HCT116 (cell line): ENCODE data around the gene ABCC8. TPM values are rescaled to one million over a fixed set of nuclear protein-coding genes. Genes with fewer than 3 reads are reported as not detected.

ENCODE experiments used
- ATAC-seq: fragments of 200-7000 bp; cut with Tn5 transposase; 2 replicates; pipeline ENCODE4 v1.9.1; 2020; ENCODE audit warnings: mild to moderate bottlenecking, moderate library complexity
- BruUV-seq: library from RNA; stranded (reverse); fragments of 400-500 nt; replicated peaks from 2 replicates; lab custom pipeline; 2021; lab: Mats Ljungman, UMichigan
- CTCF ChIA-PET: fragments of 300-600 bp; sonication (Branson Sonifier 250); formaldehyde crosslinking; loops from one replicate; lab custom pipeline; 2021; ENCODE audit warnings: antibody characterized with exemption; lab: Charles Lee
- POLR2A ChIA-PET: fragments of 300-600, 350-600 bp; sonication (Branson Sonifier 250); formaldehyde crosslinking; loops from one replicate; lab custom pipeline; 2021; ENCODE audit warnings: antibody characterized with exemption; lab: Charles Lee
- RAD21 ChIA-PET, 2 experiments: fragments of 300-600 bp; sonication (Branson Sonifier 250); formaldehyde crosslinking; loops; one replicate each; lab custom pipeline; 2023; ENCODE audit warnings: low total read pairs in 2 of 2; ENCODE audit not compliant: uncharacterized antibody in 2 of 2, unreplicated experiment in 2 of 2, low non-redundant PET in 1 of 2; lab: Charles Lee
- DNase-seq: peaks from one replicate; pipeline ENCODE4 v3.0.0-alpha.2; 2010; ENCODE audit warnings: low read depth, low spot score
- H2AFZ ChIP-seq: fragments of 200-600 bp; shearing (Covaris generic), sonication (generic); 2 replicates; pipeline ENCODE4 v1.6.1; 2017; ENCODE audit warnings: low read depth, mixed run types, mixed read lengths, antibody characterized with exemption, low read length; ENCODE audit not compliant: poor library complexity, severe bottlenecking
- H3K27ac ChIP-seq: 2 replicates; pipeline ENCODE4 v1.5.1; 2012; ENCODE audit warnings: low read depth, low read length
- H3K27me3 ChIP-seq: fragments of 200-600 bp; sonication (generic); 2 replicates; pipeline ENCODE4 v1.6.1; 2016; ENCODE audit warnings: mixed run types, low read length, mixed read lengths; ENCODE audit not compliant: insufficient read depth
- H3K36me3 ChIP-seq, 2 experiments: fragments of 200-500 bp in 1 of 2; fragments of 200-600 bp in 1 of 2; sonication (Bioruptor generic) in 1 of 2; sonication (generic) in 1 of 2; 2 replicates each; pipeline versions ENCODE4 v1.5.1 to v1.6.1; 2014 to 2016; ENCODE audit warnings: low read length in 2 of 2, inconsistent platforms in 1 of 2, mixed read lengths in 1 of 2, mixed run types in 1 of 2; ENCODE audit not compliant: insufficient read depth in 2 of 2, control insufficient read depth in 1 of 2
- H3K4me1 ChIP-seq, 2 experiments: fragments of 200-600 bp in 1 of 2; sonication (generic) in 1 of 2; 2 replicates each; pipeline versions ENCODE4 v1.5.1 to v1.6.1; 2012 to 2017; ENCODE audit warnings: low read length in 2 of 2, inconsistent platforms in 1 of 2, mild to moderate bottlenecking in 1 of 2, mixed read lengths in 1 of 2, mixed run types in 1 of 2, moderate library complexity in 1 of 2; ENCODE audit not compliant: insufficient read depth in 2 of 2, control insufficient read depth in 1 of 2
- H3K4me2 ChIP-seq: fragments of 200-600 bp; sonication (generic); 2 replicates; pipeline ENCODE4 v1.6.1; 2017; ENCODE audit warnings: mixed run types, low read length, mixed read lengths
- H3K4me3 ChIP-seq, 2 experiments: fragments of 200-600 bp in 1 of 2; sonication (generic) in 1 of 2; replicated peaks in 1 of 2; 2 replicates each; pipeline ENCODE4 v1.5.1; 2011 to 2016; ENCODE audit warnings: low read length in 2 of 2, control low read depth in 1 of 2, low read depth in 1 of 2, mild to moderate bottlenecking in 1 of 2, mixed read lengths in 1 of 2, mixed run types in 1 of 2
- H3K79me2 ChIP-seq: fragments of 200-600 bp; sonication (generic); 2 replicates; pipeline ENCODE4 v1.6.1; 2017; ENCODE audit warnings: mild to moderate bottlenecking, mixed run types, low read length, moderate library complexity, mixed read lengths; ENCODE audit not compliant: insufficient read depth
- H3K9ac ChIP-seq: fragments of 200-600 bp; sonication (generic); 2 replicates; pipeline ENCODE4 v1.6.1; 2016; ENCODE audit warnings: low read length, mixed read lengths
- H3K9me2 ChIP-seq: fragments of 200-600 bp; sonication (generic), shearing (Covaris generic); 2 replicates; pipeline ENCODE4 v1.6.1; 2017; ENCODE audit warnings: mixed run types, mild to moderate bottlenecking, moderate library complexity; ENCODE audit not compliant: insufficient read depth
- H3K9me3 ChIP-seq, 2 experiments: fragments of 200-500 bp in 1 of 2; fragments of 200-600 bp in 1 of 2; sonication (Bioruptor generic) in 1 of 2; sonication (generic) in 1 of 2; 2 replicates each; pipeline ENCODE4 v1.6.1; 2014 to 2017; ENCODE audit warnings: low read length in 2 of 2, mixed read lengths in 2 of 2, inconsistent platforms in 1 of 2, low read depth in 1 of 2, mild to moderate bottlenecking in 1 of 2, mixed run types in 1 of 2, moderate library complexity in 1 of 2; ENCODE audit not compliant: control insufficient read depth in 1 of 2, insufficient read depth in 1 of 2
- H4K20me1 ChIP-seq: fragments of 200-600 bp; sonication (generic), shearing (Covaris generic); 2 replicates; pipeline ENCODE4 v1.6.1; 2017; ENCODE audit warnings: mixed run types, mild to moderate bottlenecking, moderate library complexity; ENCODE audit not compliant: insufficient read depth
- ATF3 ChIP-seq: IDR thresholded peaks from 2 replicates; pipeline ENCODE4 v1.6.1; 2012
- CEBPB ChIP-seq: IDR thresholded peaks from 2 replicates; pipeline ENCODE4 v1.6.1; 2012; ENCODE audit warnings: low read depth
- CTCF ChIP-seq, 3 experiments: fragments of 200-600 bp in 1 of 3; sonication (generic) in 1 of 3; IDR thresholded peaks in 2 of 3; conservative IDR thresholded peaks in 1 of 3; 2 replicates each; pipeline ENCODE4 v1.5.1; 2012 to 2017; ENCODE audit warnings: low read depth in 2 of 3, low read length in 2 of 3, antibody characterized with exemption in 1 of 3, borderline replicate concordance in 1 of 3, control low read depth in 1 of 3, mild to moderate bottlenecking in 1 of 3, mixed read lengths in 1 of 3, mixed run types in 1 of 3, moderate library complexity in 1 of 3; ENCODE audit not compliant: insufficient read depth in 1 of 3
- EZH2 ChIP-seq: fragments of 200-600 bp; sonication (generic); IDR thresholded peaks from 2 replicates; pipeline ENCODE4 v1.6.1; 2017; ENCODE audit warnings: antibody characterized with exemption, mixed run types
- FOSL1 ChIP-seq: IDR thresholded peaks from 2 replicates; pipeline ENCODE4 v1.6.1; 2012; ENCODE audit warnings: low read depth
- MAX ChIP-seq: IDR thresholded peaks from 2 replicates; pipeline ENCODE4 v1.6.1; 2012
- POLR2A ChIP-seq: IDR thresholded peaks from 2 replicates; pipeline ENCODE4 v1.7.0; 2011; ENCODE audit warnings: borderline replicate concordance; ENCODE audit not compliant: insufficient read depth, insufficient read length; ENCODE audit errors: extremely low read depth
- RAD21 ChIP-seq: IDR thresholded peaks from 2 replicates; pipeline ENCODE4 v1.6.1; 2012; ENCODE audit warnings: low read depth, mild to moderate bottlenecking
- REST ChIP-seq: IDR thresholded peaks from 2 replicates; pipeline ENCODE4 v1.6.1; 2012; ENCODE audit warnings: low read depth
- SRF ChIP-seq: IDR thresholded peaks from 2 replicates; pipeline ENCODE4 v1.6.1; 2012; ENCODE audit warnings: low read depth
- YY1 ChIP-seq: IDR thresholded peaks from 2 replicates; pipeline ENCODE4 v1.6.1; 2011; ENCODE audit warnings: low read length, low read depth, moderate library complexity, mild to moderate bottlenecking; ENCODE audit not compliant: insufficient replicate concordance; ENCODE audit errors: extremely low read depth
- ZFX ChIP-seq: fragments of 450-650 bp; IDR thresholded peaks from 2 replicates; pipeline ENCODE4 v1.6.1; 2017
- ZNF274 ChIP-seq: fragments of 200-500 bp; sonication (Bioruptor generic); IDR thresholded peaks from 2 replicates; pipeline ENCODE4 v1.6.1; 2014; ENCODE audit warnings: mild to moderate bottlenecking, low read depth, low read length, inconsistent platforms
- intact Hi-C: fragments of 100-400 bp; cut with micrococcal nuclease; formaldehyde crosslinking; loops from 2 replicates; pipeline ENCODE4 v1.10.0; 2022
- total RNA-seq: library from RNA; stranded (reverse); gene quantifications from one replicate; pipeline ENCODE4 v1.2.1, GENCODE V29; 2021; ENCODE audit not compliant: unreplicated experiment

The ABCC8 gene
- total RNA-seq, 1 experiment from 2014 or later: 0.39 TPM

GRCh38 chr11:17514476-17514875 is 37.8 kb upstream of the ABCC8 start:
- Histone ChIP-seq H3K36me3 (no peaks in the 10 kb centered on the region), H3K4me1 (no peaks in the 10 kb centered on the region), H4K20me1 (no peaks in the 10 kb centered on the region), H3K4me2 (no peak overlapping the region), H3K27me3 (no peaks in the 10 kb centered on the region), H3K79me2 (no peaks in the 10 kb centered on the region), H3K4me3 (no peak overlapping the region), H3K9me3 (no peaks in the 10 kb centered on the region), H2AFZ (no peak overlapping the region), H3K9ac (no peak overlapping the region), H3K27ac (no peak overlapping the region), H3K9me2 (no peaks in the 10 kb centered on the region)
- BruUV-seq: no TSS peak
- no peak for TF ChIP-seq REST
- TF ChIP-seq EZH2: no peak
- no peak for TF ChIP-seq RAD21
- POLR2A ChIA-PET: no interaction called here
- no peak for DNase-seq
- intact Hi-C loops: no loop called here
- RAD21 ChIA-PET: no interaction called here
- no peak for ATAC-seq
- CTCF ChIA-PET: interaction anchor here (0.8 to 1.2 kb wide), 2 partner anchors 14 to 128 kb away, joined by 3 to 4 read pairs; no protein-coding TSS in a partner anchor

GRCh38 chr11:17513853-17514252 is 37.2 kb upstream of the ABCC8 start:
- Histone ChIP-seq H3K4me1 (no peaks in the 10 kb centered on the region), H3K79me2 (no peaks in the 10 kb centered on the region), H3K27ac (no peak overlapping the region), H2AFZ (no peak overlapping the region), H4K20me1 (no peaks in the 10 kb centered on the region), H3K27me3 (no peaks in the 10 kb centered on the region), H3K9me2 (no peaks in the 10 kb centered on the region), H3K4me3 (no peak overlapping the region), H3K9ac (no peak overlapping the region), H3K9me3 (no peaks in the 10 kb centered on the region), H3K36me3 (no peaks in the 10 kb centered on the region), H3K4me2 (no peak overlapping the region)
- intact Hi-C loops: no loop called here
- ChIA-PET POLR2A (no interaction called here), CTCF (interaction anchor here (0.8 to 1.2 kb wide), 2 partner anchors 14 to 127 kb away, joined by 3 to 4 read pairs; no protein-coding TSS in a partner anchor), RAD21 (no interaction called here)
- no peak for DNase-seq
- no TSS peak for BruUV-seq
- no peak for ATAC-seq
- TF ChIP-seq CEBPB (no peak), MAX (no peak), ZFX (no peak), POLR2A (no peak), CTCF (IDR thresholded peaks at IDR 0.05 in 2 of 3, conservative IDR thresholded peaks at IDR 0.05 in 1 of 3; ENCODE audit: borderline replicate concordance in 1 of 3, insufficient read depth in 1 of 3, low read depth in 2 of 3, low read length in 2 of 3) (no peak), SRF (no peak), ATF3 (no peak), YY1 (no peak), RAD21 (no peak), FOSL1 (no peak), ZNF274 (no peak)
